ENCODE measurements around the gene AK4.
"Not testable (repeated sequence)": the region's sequence is repeated elsewhere in the genome, so short reads cannot be mapped to it uniquely, and the experiment has no call there.

DNA sequence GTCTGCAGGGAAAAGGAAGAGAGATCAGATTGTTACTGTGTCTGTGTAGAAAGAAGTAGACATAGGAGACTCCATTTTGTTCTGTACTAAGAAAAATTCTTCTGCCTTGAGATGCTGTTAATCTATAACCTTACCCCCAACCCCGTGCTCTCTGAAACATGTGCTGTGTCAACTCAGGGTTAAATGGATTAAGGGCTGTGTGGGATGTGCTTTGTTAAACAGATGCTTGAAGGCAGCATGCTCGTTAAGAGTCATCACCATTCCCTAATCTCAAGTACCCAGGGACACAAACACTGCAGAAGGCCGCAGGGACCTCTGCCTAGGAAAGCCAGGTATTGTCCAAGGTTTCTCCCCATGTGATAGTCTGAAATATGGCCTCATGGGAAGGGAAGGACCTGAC is 8.2 kb upstream of the AK4 start:
- TF ChIP-seq, protein P1, sequence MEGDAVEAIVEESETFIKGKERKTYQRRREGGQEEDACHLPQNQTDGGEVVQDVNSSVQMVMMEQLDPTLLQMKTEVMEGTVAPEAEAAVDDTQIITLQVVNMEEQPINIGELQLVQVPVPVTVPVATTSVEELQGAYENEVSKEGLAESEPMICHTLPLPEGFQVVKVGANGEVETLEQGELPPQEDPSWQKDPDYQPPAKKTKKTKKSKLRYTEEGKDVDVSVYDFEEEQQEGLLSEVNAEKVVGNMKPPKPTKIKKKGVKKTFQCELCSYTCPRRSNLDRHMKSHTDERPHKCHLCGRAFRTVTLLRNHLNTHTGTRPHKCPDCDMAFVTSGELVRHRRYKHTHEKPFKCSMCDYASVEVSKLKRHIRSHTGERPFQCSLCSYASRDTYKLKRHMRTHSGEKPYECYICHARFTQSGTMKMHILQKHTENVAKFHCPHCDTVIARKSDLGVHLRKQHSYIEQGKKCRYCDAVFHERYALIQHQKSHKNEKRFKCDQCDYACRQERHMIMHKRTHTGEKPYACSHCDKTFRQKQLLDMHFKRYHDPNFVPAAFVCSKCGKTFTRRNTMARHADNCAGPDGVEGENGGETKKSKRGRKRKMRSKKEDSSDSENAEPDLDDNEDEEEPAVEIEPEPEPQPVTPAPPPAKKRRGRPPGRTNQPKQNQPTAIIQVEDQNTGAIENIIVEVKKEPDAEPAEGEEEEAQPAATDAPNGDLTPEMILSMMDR (IDR thresholded peaks at IDR 0.05), result not testable (repeated sequence)
- not testable (repeated sequence) for TF ChIP-seq POLR2A (IDR thresholded peaks at IDR 0.05)
